ENCODE measurements around the gene B3GAT1. TPM values are rescaled to one million over a fixed set of nuclear protein-coding genes. Genes with fewer than 3 reads are reported as not detected.

B3GAT1 gene
- total RNA-seq, 1 experiment from 2014 or later: 3.7 TPM

GRCh38 chr11:134392953-134393615 is 19.0 kb downstream of the B3GAT1 start:
- TF ChIP-seq EZH2 (IDR thresholded peaks at IDR 0.05; ENCODE audit: borderline replicate concordance, low read depth, low read length, poor library complexity, severe bottlenecking) (no peak), CTCF (conservative IDR thresholded peaks at IDR 0.05; ENCODE audit: low read depth, low read length) (no peak)
- POLR2A ChIA-PET (ENCODE audit: low non-redundant PET): no interaction called here
- CTCF ChIA-PET: no interaction called here
- intact Hi-C loops (cut with micrococcal nuclease; ENCODE audit: unreplicated experiment): no loop called here
- no peaks in the 10 kb centered on the region for H3K36me3 ChIP-seq (ENCODE audit: insufficient read depth, low read length, poor library complexity, severe bottlenecking)
- no peak for DNase-seq (ENCODE audit: low spot score)
- H3K4me1 ChIP-seq (ENCODE audit: insufficient read depth, low read length, poor library complexity, severe bottlenecking): no peaks in the 10 kb centered on the region
- no peaks in the 10 kb centered on the region for H3K27me3 ChIP-seq (replicated peaks; ENCODE audit: insufficient read depth, low read depth, low read length, poor library complexity)
- no TSS peak for BruUV-seq (replicated peaks)
- H3K9me3 ChIP-seq (ENCODE audit: low read depth, low read length, poor library complexity, severe bottlenecking): no peaks in the 10 kb centered on the region
- H3K27ac ChIP-seq (ENCODE audit: low read depth, low read length, poor library complexity, severe bottlenecking): no peak overlapping the region
- H3K4me3 ChIP-seq (ENCODE audit: low read depth, low read length, poor library complexity, severe bottlenecking): no peak overlapping the region

GRCh38 chr11:134391656-134392055 is 20.4 kb downstream of the B3GAT1 start:
- BruUV-seq (replicated peaks): no TSS peak
- Histone ChIP-seq H3K27me3 (replicated peaks; ENCODE audit: insufficient read depth, low read depth, low read length, poor library complexity) (no peaks in the 10 kb centered on the region), H3K36me3 (ENCODE audit: insufficient read depth, low read length, poor library complexity, severe bottlenecking) (no peaks in the 10 kb centered on the region), H3K27ac (ENCODE audit: low read depth, low read length, poor library complexity, severe bottlenecking) (no peak overlapping the region), H3K4me3 (ENCODE audit: low read depth, low read length, poor library complexity, severe bottlenecking) (no peak overlapping the region), H3K4me1 (ENCODE audit: insufficient read depth, low read length, poor library complexity, severe bottlenecking) (no peaks in the 10 kb centered on the region), H3K9me3 (ENCODE audit: low read depth, low read length, poor library complexity, severe bottlenecking) (no peaks in the 10 kb centered on the region)
- ChIA-PET CTCF (no interaction called here), POLR2A (ENCODE audit: low non-redundant PET) (no interaction called here)
- intact Hi-C loops (cut with micrococcal nuclease; ENCODE audit: unreplicated experiment): no loop called here
- TF ChIP-seq EZH2 (IDR thresholded peaks at IDR 0.05; ENCODE audit: borderline replicate concordance, low read depth, low read length, poor library complexity, severe bottlenecking): no peak
- TF ChIP-seq CTCF (conservative IDR thresholded peaks at IDR 0.05; ENCODE audit: low read depth, low read length): no peak
- DNase-seq (ENCODE audit: low spot score): no peak

GRCh38 chr11:134390706-134391569 is 21.1 kb downstream of the B3GAT1 start:
- no peaks in the 10 kb centered on the region for H3K4me1 ChIP-seq (ENCODE audit: insufficient read depth, low read length, poor library complexity, severe bottlenecking)
- ChIA-PET POLR2A (ENCODE audit: low non-redundant PET) (no interaction called here), CTCF (no interaction called here)
- H3K9me3 ChIP-seq (ENCODE audit: low read depth, low read length, poor library complexity, severe bottlenecking): no peaks in the 10 kb centered on the region
- intact Hi-C loops (cut with micrococcal nuclease; ENCODE audit: unreplicated experiment): no loop called here
- no peaks in the 10 kb centered on the region for H3K36me3 ChIP-seq (ENCODE audit: insufficient read depth, low read length, poor library complexity, severe bottlenecking)
- no peak overlapping the region for H3K4me3 ChIP-seq (ENCODE audit: low read depth, low read length, poor library complexity, severe bottlenecking)
- no peak for DNase-seq (ENCODE audit: low spot score)
- H3K27me3 ChIP-seq (replicated peaks; ENCODE audit: insufficient read depth, low read depth, low read length, poor library complexity): no peaks in the 10 kb centered on the region
- peak; percentile 34 for TF ChIP-seq CTCF (conservative IDR thresholded peaks at IDR 0.05; ENCODE audit: low read depth, low read length)
- TF ChIP-seq EZH2 (IDR thresholded peaks at IDR 0.05; ENCODE audit: borderline replicate concordance, low read depth, low read length, poor library complexity, severe bottlenecking): no peak
- H3K27ac ChIP-seq (ENCODE audit: low read depth, low read length, poor library complexity, severe bottlenecking): no peak overlapping the region
- BruUV-seq (replicated peaks): no TSS peak

Measured in A673 (cell line).